ENCODE results near the gene GLRA1.
"Not testable (repeated sequence)": the region's sequence is repeated elsewhere in the genome, so short reads cannot be mapped to it uniquely, and the experiment has no call there.

Gene GLRA1

DNA sequence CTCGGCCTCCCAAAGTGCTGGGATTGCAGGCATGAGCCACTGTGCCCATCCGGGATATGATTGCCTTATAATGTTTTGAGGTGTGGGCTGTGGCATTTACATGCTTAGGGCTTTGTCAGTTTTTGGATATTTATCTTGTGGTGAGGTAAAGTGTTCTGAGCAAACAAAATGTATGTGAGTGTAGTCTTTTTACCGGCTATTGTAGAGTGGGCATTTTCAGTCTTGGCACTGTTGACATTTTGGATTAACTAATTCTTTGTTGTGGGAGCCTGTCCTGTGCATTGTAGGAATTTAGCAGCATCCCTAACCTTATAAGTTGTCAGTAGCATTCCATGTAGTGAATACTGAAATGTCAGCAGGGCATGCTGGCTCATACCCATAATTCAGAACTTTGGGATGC is 131.3 kb downstream of the GLRA1 start:
- TF ChIP-seq, protein P1, sequence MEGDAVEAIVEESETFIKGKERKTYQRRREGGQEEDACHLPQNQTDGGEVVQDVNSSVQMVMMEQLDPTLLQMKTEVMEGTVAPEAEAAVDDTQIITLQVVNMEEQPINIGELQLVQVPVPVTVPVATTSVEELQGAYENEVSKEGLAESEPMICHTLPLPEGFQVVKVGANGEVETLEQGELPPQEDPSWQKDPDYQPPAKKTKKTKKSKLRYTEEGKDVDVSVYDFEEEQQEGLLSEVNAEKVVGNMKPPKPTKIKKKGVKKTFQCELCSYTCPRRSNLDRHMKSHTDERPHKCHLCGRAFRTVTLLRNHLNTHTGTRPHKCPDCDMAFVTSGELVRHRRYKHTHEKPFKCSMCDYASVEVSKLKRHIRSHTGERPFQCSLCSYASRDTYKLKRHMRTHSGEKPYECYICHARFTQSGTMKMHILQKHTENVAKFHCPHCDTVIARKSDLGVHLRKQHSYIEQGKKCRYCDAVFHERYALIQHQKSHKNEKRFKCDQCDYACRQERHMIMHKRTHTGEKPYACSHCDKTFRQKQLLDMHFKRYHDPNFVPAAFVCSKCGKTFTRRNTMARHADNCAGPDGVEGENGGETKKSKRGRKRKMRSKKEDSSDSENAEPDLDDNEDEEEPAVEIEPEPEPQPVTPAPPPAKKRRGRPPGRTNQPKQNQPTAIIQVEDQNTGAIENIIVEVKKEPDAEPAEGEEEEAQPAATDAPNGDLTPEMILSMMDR (IDR thresholded peaks at IDR 0.05; ENCODE audit: low read depth, low read length, missing control alignments), result no peak
- DNase-seq (ENCODE audit: extremely low read depth, low read depth), result no peak
- no peak overlapping the region for H3K4me3 ChIP-seq (replicated peaks; ENCODE audit: low read depth, low read length)

DNA sequence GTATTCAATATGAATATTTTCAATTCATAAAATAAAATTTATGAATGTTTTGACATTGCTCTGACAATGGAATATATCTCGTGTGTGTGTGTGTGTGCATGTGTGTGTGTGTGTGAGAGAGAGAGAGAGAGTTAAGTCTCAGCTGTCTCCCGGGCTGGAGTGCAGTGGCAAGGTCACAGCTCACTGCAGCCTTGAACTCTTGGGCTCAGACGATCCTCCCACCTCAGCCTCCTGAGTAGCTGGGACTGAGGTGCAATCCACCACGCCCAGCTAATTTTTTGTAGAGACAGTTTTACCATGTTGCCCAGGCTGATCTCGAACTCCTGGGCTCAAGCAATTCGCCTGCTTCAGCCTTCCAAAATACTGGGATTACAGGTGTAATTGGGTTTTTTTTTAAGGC is 136.8 kb downstream of the GLRA1 start:
- H3K4me3 ChIP-seq (replicated peaks; ENCODE audit: low read depth, low read length), result no peak overlapping the region
- TF ChIP-seq, protein P1 (IDR thresholded peaks at IDR 0.05; ENCODE audit: low read depth, low read length, missing control alignments), result no peak
- no peak for DNase-seq (ENCODE audit: extremely low read depth, low read depth)

DNA sequence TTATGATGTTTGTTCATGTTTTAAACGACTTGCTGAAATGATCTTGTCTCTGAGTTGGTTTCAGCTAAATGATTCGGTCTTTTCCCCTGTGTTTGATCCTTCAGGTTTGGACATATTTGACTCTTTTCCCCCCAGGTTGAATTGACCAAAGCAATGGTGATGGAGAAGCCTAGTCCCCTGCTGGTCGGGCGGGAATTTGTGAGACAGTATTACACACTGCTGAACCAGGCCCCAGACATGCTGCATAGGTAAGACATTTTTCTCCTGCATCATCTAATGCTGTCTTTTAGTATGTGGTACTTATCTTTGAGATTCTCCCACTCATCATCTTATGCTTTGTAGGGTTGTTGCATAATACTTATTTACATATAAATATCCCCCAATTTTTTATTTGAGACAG is 138.2 kb downstream of the GLRA1 start:
- H3K4me3 ChIP-seq (replicated peaks; ENCODE audit: low read depth, low read length), result no peak overlapping the region
- DNase-seq (ENCODE audit: extremely low read depth, low read depth), result no peak
- TF ChIP-seq, protein P1 (IDR thresholded peaks at IDR 0.05; ENCODE audit: low read depth, low read length, missing control alignments), result no peak

DNA sequence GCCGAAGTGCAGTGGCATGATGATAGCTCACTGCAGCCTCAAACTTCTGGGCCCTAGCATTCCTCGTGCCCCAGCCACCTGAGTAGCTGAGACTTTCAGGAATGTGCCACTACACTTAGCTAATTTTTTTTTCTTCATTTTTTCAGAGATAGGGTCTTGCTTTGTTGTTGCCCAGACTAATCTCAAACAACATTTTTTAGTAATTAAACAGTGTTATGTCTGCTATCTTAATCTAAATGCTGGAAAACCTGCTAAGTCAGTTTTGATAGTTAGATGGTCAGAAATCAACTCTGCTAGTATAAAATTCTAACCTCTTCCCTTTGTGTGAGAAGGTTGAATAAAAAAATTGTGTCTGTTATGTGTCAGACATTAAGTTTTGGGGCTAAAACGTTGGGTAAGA is 140.5 kb downstream of the GLRA1 start:
- DNase-seq (ENCODE audit: extremely low read depth, low read depth), result no peak
- H3K4me3 ChIP-seq (replicated peaks; ENCODE audit: low read depth, low read length), result no peak overlapping the region
- TF ChIP-seq, protein P1 (IDR thresholded peaks at IDR 0.05; ENCODE audit: low read depth, low read length, missing control alignments), result no peak

DNA sequence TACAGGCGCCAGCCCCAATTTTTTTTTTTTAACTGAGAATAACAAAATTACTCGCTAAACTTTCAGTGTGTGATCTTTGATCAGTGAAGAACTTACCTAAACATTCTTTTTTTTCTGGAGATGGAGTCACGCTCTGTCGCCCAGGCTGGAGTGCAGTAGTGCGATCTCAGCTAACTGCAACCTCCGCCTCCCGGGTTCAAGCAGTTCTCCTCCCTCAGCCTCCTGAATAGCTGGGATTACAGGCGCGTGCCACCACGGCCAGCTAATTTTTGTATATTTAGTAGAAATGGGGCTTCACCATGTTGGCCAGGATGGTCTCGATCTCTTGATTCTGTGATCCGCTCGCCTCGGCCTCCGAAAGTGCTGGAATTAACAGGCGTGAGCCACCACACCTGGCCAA is 141.0 kb downstream of the GLRA1 start:
- DNase-seq (ENCODE audit: extremely low read depth, low read depth); H3K4me3 ChIP-seq (replicated peaks; ENCODE audit: low read depth, low read length): not testable (repeated sequence)

DNA sequence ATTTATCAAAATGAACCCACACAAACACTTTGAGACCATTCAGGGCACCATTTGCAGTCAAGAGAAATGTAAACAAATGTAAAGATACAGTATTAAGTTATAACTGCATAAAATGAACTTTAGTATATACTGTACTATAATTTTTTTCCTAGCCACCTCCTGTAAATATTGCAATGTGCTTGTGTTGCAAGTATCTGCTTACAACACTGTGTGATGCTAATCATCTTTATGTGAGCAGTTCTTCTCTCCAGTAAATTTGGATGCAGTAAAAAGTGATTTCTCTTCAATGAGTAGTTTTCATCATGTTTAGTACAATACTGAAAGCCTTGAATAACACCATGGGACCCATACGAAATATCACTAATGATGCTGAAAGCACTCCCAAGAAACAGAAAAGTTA is 143.4 kb downstream of the GLRA1 start:
- no peak for DNase-seq (ENCODE audit: extremely low read depth, low read depth)
- no peak overlapping the region for H3K4me3 ChIP-seq (replicated peaks; ENCODE audit: low read depth, low read length)
- TF ChIP-seq, protein P1 (IDR thresholded peaks at IDR 0.05; ENCODE audit: low read depth, low read length, missing control alignments), result no peak

DNA sequence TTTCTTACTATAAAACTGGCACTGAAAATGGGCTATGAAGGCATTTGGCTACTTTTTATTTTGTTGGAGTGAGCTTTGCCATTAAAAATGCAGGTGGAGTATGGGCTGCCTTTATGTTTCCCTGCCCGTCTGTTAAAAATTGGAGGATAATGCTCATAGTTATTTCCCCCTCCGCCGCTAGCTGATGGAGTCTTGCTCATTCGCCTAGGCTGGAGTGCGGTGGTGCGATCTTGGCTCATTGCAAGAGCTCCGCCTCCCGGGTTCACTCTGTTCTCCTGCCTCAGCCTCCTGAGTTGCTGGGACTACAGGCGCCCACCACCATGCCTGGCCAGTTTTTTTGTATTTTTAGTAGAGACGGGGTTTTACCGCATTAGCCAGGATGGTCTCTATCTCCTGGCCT is 144.3 kb downstream of the GLRA1 start:
- no peak for DNase-seq (ENCODE audit: extremely low read depth, low read depth)
- H3K4me3 ChIP-seq (replicated peaks; ENCODE audit: low read depth, low read length), result no peak overlapping the region
- TF ChIP-seq, protein P1 (IDR thresholded peaks at IDR 0.05; ENCODE audit: low read depth, low read length, missing control alignments), result no peak

All from HFF-Myc (cell line).